Measurements from ENCODE around the gene LENG9. TPM values are rescaled to one million over a fixed set of nuclear protein-coding genes. Genes with fewer than 3 reads are reported as not detected.
"Not testable (repeated sequence)": the region's sequence is repeated elsewhere in the genome, so short reads cannot be mapped to it uniquely, and the experiment has no call there.

The LENG9 gene
- total RNA-seq, 1 experiment from 2014 or later, result 5.1 TPM

DNA sequence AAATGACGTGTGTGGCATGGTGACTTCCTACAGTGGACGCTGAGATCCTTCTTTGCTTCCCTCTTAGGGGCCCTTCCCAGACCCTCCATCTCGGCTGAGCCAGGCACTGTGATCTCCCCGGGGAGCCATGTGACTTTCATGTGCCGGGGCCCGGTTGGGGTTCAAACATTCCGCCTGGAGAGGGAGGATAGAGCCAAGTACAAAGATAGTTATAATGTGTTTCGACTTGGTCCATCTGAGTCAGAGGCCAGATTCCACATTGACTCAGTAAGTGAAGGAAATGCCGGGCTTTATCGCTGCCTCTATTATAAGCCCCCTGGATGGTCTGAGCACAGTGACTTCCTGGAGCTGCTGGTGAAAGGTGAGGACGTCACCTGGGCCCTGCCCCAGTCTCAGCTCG lies 44.2 kb upstream of the LENG9 start:
- CTCF ChIA-PET, result no interaction called here
- Histone ChIP-seq H3K4me1 (ENCODE audit: control insufficient read depth, insufficient read depth, low read length) (no peaks in the 10 kb centered on the region), H3K27me3 (ENCODE audit: control insufficient read depth, insufficient read depth, low read length) (peaks cover 2% of the 10 kb centered on the region; the same call in 1 of the 2 replicates), H3K4me3 (ENCODE audit: low read depth in 2 of 2, low read length in 2 of 2) (no peak overlapping the region), H3K27ac (ENCODE audit: low read length) (no peak overlapping the region), H3K9me3 (ENCODE audit: control insufficient read depth, insufficient read depth, low read depth, low read length) (no peaks in the 10 kb centered on the region), H3K36me3 (ENCODE audit: control insufficient read depth, insufficient read depth, low read length) (no peaks in the 10 kb centered on the region)
- in situ Hi-C loops (cut with HindIII; ENCODE audit: low pct_unique_long_range_greater_than_20kb, low sequenced_read_pairs), result no loop called here
- TF ChIP-seq, protein P1, sequence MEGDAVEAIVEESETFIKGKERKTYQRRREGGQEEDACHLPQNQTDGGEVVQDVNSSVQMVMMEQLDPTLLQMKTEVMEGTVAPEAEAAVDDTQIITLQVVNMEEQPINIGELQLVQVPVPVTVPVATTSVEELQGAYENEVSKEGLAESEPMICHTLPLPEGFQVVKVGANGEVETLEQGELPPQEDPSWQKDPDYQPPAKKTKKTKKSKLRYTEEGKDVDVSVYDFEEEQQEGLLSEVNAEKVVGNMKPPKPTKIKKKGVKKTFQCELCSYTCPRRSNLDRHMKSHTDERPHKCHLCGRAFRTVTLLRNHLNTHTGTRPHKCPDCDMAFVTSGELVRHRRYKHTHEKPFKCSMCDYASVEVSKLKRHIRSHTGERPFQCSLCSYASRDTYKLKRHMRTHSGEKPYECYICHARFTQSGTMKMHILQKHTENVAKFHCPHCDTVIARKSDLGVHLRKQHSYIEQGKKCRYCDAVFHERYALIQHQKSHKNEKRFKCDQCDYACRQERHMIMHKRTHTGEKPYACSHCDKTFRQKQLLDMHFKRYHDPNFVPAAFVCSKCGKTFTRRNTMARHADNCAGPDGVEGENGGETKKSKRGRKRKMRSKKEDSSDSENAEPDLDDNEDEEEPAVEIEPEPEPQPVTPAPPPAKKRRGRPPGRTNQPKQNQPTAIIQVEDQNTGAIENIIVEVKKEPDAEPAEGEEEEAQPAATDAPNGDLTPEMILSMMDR (IDR thresholded peaks at IDR 0.05), result no peak
- TF ChIP-seq, protein P2, sequence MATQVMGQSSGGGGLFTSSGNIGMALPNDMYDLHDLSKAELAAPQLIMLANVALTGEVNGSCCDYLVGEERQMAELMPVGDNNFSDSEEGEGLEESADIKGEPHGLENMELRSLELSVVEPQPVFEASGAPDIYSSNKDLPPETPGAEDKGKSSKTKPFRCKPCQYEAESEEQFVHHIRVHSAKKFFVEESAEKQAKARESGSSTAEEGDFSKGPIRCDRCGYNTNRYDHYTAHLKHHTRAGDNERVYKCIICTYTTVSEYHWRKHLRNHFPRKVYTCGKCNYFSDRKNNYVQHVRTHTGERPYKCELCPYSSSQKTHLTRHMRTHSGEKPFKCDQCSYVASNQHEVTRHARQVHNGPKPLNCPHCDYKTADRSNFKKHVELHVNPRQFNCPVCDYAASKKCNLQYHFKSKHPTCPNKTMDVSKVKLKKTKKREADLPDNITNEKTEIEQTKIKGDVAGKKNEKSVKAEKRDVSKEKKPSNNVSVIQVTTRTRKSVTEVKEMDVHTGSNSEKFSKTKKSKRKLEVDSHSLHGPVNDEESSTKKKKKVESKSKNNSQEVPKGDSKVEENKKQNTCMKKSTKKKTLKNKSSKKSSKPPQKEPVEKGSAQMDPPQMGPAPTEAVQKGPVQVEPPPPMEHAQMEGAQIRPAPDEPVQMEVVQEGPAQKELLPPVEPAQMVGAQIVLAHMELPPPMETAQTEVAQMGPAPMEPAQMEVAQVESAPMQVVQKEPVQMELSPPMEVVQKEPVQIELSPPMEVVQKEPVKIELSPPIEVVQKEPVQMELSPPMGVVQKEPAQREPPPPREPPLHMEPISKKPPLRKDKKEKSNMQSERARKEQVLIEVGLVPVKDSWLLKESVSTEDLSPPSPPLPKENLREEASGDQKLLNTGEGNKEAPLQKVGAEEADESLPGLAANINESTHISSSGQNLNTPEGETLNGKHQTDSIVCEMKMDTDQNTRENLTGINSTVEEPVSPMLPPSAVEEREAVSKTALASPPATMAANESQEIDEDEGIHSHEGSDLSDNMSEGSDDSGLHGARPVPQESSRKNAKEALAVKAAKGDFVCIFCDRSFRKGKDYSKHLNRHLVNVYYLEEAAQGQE (IDR thresholded peaks at IDR 0.05; ENCODE audit: insufficient read depth in 1 of 2, low read depth in 2 of 2, low read length in 1 of 2), result no peak
- TF ChIP-seq POLR2AphosphoS5 (IDR thresholded peaks at IDR 0.05; ENCODE audit: low read depth, low read length), result no peak
- TF ChIP-seq TCF7L2 (IDR thresholded peaks at IDR 0.05; ENCODE audit: low read depth, low read length), result no peak
- no peak for TF ChIP-seq SIN3A (IDR thresholded peaks at IDR 0.05; ENCODE audit: borderline replicate concordance, insufficient read depth, low read depth, low read length)
- no peak for ATAC-seq
- intact Hi-C loops (cut with micrococcal nuclease; ENCODE audit: unreplicated experiment), result no loop called here
- POLR2A ChIA-PET, result no interaction called here
- BruUV-seq (replicated peaks), result no TSS peak
- DNase-seq (ENCODE audit: low read depth, low spot score), result no peak

DNA sequence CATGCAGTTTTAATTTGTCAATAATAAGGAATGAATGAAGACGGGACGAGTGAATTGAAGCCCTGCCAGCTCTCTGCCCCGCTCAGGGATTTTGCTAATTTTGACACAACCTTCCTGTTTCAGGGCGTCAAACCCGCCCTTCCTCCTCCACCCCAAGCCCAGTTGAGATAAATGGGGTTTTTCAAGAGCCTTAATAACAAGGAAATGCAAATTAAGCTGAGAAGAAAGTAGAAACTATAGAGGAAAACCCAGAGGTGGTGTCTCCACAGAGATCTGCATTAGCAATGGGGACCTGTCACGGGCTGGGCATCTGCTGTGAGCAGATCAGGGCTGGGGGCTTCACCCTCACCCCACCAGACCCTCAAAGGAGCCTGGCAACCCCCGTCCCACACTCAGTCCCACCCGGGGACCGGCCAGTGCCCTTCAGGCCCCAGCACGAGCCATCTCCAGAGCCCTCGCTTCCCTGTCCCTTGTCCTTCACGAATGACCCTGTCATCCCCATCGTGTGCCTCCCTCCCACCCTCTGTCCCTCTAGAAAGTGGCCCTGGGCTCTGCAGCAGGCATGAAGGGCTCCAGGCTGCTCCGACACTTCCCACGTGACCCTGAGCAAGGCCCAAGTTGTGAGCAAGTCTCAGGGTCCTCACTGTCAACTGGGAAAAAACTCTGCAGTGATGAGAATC lies 43.6 kb upstream of the LENG9 start:
- DNase-seq (ENCODE audit: low read depth, low spot score); BruUV-seq (replicated peaks); H3K27ac ChIP-seq (ENCODE audit: low read length); H3K27me3 ChIP-seq (ENCODE audit: control insufficient read depth, insufficient read depth, low read length); ATAC-seq; H3K4me1 ChIP-seq (ENCODE audit: control insufficient read depth, insufficient read depth, low read length); H3K4me3 ChIP-seq (ENCODE audit: low read depth in 2 of 2, low read length in 2 of 2); in situ Hi-C loops (cut with HindIII; ENCODE audit: low pct_unique_long_range_greater_than_20kb, low sequenced_read_pairs); POLR2A ChIA-PET; intact Hi-C loops (cut with micrococcal nuclease; ENCODE audit: unreplicated experiment); H3K36me3 ChIP-seq (ENCODE audit: control insufficient read depth, insufficient read depth, low read length); CTCF ChIA-PET; H3K9me3 ChIP-seq (ENCODE audit: control insufficient read depth, insufficient read depth, low read depth, low read length): not testable (repeated sequence)

DNA sequence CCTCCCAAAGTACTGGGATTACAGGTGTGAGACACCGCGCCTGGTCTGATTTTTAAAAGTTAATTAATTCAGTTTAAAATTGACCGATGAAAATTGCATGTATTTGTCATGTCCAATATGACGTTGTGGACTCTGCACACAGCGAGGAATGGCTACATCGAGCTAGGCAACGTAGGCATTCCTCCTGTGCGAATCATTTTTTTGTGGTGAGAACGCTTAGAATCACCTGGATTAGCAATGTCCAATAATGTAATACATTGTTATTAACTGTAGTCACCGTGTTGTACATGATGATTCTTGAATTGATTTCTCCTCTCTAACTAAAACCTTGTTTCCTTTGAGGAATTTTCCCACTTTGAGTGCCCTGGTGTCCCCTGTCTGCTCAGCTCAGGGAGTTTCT lies 42.5 kb upstream of the LENG9 start:
- no peak for TF ChIP-seq TCF7L2 (IDR thresholded peaks at IDR 0.05; ENCODE audit: low read depth, low read length)
- no peak for TF ChIP-seq SIN3A (IDR thresholded peaks at IDR 0.05; ENCODE audit: borderline replicate concordance, insufficient read depth, low read depth, low read length)
- no TSS peak for BruUV-seq (replicated peaks)
- ChIA-PET CTCF (no interaction called here), POLR2A (no interaction called here)
- Histone ChIP-seq H3K4me1 (ENCODE audit: control insufficient read depth, insufficient read depth, low read length) (no peaks in the 10 kb centered on the region), H3K27me3 (ENCODE audit: control insufficient read depth, insufficient read depth, low read length) (peaks cover 2% of the 10 kb centered on the region; the same call in 1 of the 2 replicates), H3K9me3 (ENCODE audit: control insufficient read depth, insufficient read depth, low read depth, low read length) (no peaks in the 10 kb centered on the region), H3K4me3 (ENCODE audit: low read depth in 2 of 2, low read length in 2 of 2) (no peak overlapping the region), H3K27ac (ENCODE audit: low read length) (no peak overlapping the region), H3K36me3 (ENCODE audit: control insufficient read depth, insufficient read depth, low read length) (no peaks in the 10 kb centered on the region)
- DNase-seq (ENCODE audit: low read depth, low spot score) (no peak), ATAC-seq (no peak)
- intact Hi-C loops (cut with micrococcal nuclease; ENCODE audit: unreplicated experiment), result no loop called here
- in situ Hi-C loops (cut with HindIII; ENCODE audit: low pct_unique_long_range_greater_than_20kb, low sequenced_read_pairs), result no loop called here

DNA sequence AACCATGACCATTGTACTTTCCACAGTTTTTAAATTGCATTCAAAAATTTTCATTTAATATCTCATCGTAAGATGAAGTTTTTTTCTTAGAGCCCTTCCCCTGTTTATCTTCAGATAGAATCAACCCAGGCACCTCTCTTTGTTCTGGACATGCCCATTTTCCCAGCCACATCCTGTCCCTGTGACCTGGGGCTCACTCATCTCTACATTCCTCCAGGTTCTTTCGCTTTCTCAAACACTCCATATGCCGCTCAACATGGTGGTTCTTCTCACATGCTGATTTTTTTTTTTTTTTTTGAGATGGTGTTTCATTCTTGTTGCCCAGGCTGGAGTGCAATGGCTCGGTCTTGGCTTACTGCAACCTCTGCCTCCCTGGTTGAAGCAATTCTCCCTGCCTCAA lies 42.0 kb upstream of the LENG9 start:
- H3K4me3 ChIP-seq (ENCODE audit: low read depth in 2 of 2, low read length in 2 of 2); DNase-seq (ENCODE audit: low read depth, low spot score); POLR2A ChIA-PET; H3K27me3 ChIP-seq (ENCODE audit: control insufficient read depth, insufficient read depth, low read length); H3K27ac ChIP-seq (ENCODE audit: low read length); in situ Hi-C loops (cut with HindIII; ENCODE audit: low pct_unique_long_range_greater_than_20kb, low sequenced_read_pairs); CTCF ChIA-PET; H3K36me3 ChIP-seq (ENCODE audit: control insufficient read depth, insufficient read depth, low read length); intact Hi-C loops (cut with micrococcal nuclease; ENCODE audit: unreplicated experiment); BruUV-seq (replicated peaks); H3K4me1 ChIP-seq (ENCODE audit: control insufficient read depth, insufficient read depth, low read length); H3K9me3 ChIP-seq (ENCODE audit: control insufficient read depth, insufficient read depth, low read depth, low read length); ATAC-seq: not testable (repeated sequence)

Measured in Panc1 (cell line).